ENCODE data around the gene CEACAM20. TPM values are rescaled to one million over a fixed set of nuclear protein-coding genes. Genes with fewer than 3 reads are reported as not detected.

Gene CEACAM20
- total RNA-seq, 1 donor from 2014 or later: not detected

DNA sequence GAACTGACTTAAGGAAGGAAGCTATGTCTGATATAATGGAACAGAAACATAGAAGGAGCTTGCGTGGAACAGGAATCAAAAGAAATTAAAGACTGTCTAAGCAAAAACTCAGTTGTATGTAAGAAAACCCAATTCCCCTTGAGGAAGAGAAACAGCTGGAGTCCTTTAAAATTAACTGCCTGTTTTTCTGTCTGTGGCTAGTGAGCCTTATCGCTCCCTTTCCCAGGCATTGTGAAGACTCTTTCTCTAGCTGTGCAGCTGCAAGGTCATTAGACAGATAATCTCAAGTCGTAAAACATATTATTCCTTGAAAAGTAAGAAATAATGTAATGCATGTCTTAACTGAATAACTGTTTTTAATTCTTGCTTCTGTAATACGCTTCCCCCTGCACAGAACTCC lies 44.2 kb upstream of the CEACAM20 start:
- TF ChIP-seq, protein P1, sequence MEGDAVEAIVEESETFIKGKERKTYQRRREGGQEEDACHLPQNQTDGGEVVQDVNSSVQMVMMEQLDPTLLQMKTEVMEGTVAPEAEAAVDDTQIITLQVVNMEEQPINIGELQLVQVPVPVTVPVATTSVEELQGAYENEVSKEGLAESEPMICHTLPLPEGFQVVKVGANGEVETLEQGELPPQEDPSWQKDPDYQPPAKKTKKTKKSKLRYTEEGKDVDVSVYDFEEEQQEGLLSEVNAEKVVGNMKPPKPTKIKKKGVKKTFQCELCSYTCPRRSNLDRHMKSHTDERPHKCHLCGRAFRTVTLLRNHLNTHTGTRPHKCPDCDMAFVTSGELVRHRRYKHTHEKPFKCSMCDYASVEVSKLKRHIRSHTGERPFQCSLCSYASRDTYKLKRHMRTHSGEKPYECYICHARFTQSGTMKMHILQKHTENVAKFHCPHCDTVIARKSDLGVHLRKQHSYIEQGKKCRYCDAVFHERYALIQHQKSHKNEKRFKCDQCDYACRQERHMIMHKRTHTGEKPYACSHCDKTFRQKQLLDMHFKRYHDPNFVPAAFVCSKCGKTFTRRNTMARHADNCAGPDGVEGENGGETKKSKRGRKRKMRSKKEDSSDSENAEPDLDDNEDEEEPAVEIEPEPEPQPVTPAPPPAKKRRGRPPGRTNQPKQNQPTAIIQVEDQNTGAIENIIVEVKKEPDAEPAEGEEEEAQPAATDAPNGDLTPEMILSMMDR (conservative IDR thresholded peaks at IDR 0.05): no peak
- Mint-ChIP-seq H3K36me3 (no peaks in the 10 kb centered on the region), H3K27me3 (no peaks in the 10 kb centered on the region), H3K4me3 (no peak overlapping the region), H3K9me3 (no peaks in the 10 kb centered on the region), H3K4me1 (ENCODE audit: unreplicated experiment) (peaks cover 10% of the 10 kb centered on the region), H3K27ac (no peak overlapping the region)
- no peak for DNase-seq (ENCODE audit: extremely low spot score, unreplicated experiment)

DNA sequence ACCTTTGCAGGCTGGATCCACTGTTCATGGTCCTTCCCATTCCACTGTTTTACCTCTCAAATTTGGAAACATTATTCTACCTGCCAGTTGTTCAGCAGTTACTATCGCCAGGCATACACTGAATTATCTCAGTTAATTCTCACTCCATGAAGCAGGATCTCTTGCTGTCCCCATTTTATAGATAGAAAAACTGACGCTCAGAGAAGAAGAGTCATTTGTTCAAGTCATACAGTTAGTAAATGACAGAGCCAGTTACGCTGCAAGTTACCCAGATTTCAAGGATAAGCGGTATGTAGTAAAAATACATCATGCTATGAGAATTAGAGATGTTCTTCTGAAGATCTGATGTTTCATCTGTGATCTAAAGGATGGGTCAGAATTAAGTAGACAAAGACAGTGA lies 43.7 kb upstream of the CEACAM20 start:
- H3K4me1 Mint-ChIP-seq (ENCODE audit: unreplicated experiment): peaks cover 10% of the 10 kb centered on the region
- no peak overlapping the region for H3K4me3 Mint-ChIP-seq
- H3K27me3 Mint-ChIP-seq: peaks cover under 1% of the 10 kb centered on the region
- no peak for DNase-seq (ENCODE audit: extremely low spot score, unreplicated experiment)
- H3K27ac Mint-ChIP-seq: no peak overlapping the region
- no peaks in the 10 kb centered on the region for H3K36me3 Mint-ChIP-seq
- H3K9me3 Mint-ChIP-seq: no peaks in the 10 kb centered on the region
- TF ChIP-seq, protein P1 (conservative IDR thresholded peaks at IDR 0.05): no peak

DNA sequence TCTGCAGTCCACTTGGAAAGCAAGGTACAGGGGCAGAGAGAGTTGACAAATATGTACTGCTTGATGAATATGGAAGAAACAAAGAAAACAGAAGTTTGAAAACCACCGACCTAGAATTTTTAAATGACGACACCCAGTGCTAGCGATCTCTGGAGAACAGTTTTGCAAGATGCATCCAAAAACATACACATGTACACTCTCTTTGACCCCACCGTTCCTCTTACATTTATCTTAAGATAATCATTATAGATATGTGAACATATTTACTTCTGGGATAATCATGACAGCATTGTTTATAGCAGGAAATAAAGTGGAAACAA lies 43.1 kb upstream of the CEACAM20 start:
- peaks cover 4% of the 10 kb centered on the region for H3K27me3 Mint-ChIP-seq
- DNase-seq (ENCODE audit: extremely low spot score, unreplicated experiment): no peak
- peaks cover 10% of the 10 kb centered on the region for H3K4me1 Mint-ChIP-seq (ENCODE audit: unreplicated experiment)

DNA sequence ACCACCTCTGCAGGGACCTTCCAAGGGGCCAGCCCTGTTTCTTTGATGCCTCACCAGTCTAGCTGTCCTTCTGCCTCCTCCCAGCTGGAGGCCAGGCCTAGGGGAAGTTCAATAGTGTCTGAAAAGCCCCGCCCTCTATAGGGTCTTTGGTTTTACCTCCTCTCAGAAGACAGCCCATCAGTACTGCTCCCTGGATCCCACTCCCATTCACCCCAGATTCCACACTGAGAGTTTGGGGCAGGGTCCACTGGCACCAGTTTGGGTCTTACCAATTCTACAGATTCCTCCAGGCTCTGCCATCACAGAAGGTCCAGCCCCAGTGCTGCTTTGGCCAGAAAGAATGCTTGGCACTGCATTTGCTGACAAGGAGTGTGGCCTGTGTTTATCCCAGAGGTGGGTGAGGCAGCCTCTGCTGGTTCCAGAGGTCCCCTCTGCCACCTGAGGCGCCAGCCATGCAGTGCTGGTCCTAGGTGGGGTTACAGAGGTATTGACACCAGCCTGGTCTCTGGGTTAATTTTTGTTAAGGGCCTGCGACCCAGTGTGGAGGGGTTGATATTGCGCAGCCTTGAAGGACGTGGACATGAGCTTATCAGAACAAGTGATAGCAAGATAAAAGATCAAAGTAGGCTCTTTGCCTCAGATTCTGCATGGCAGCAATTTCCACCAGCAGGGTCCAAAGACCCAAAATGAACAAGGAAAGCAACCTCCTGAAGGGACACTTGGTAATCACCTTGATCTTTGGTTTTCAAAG lies 42.5 kb upstream of the CEACAM20 start:
- no peak overlapping the region for H3K27ac Mint-ChIP-seq
- TF ChIP-seq, protein P1 (conservative IDR thresholded peaks at IDR 0.05): no peak
- no peaks in the 10 kb centered on the region for H3K9me3 Mint-ChIP-seq
- no peaks in the 10 kb centered on the region for H3K36me3 Mint-ChIP-seq
- DNase-seq (ENCODE audit: extremely low spot score, unreplicated experiment): no peak
- no peak overlapping the region for H3K4me3 Mint-ChIP-seq
- peaks cover 7% of the 10 kb centered on the region for H3K27me3 Mint-ChIP-seq
- H3K4me1 Mint-ChIP-seq (ENCODE audit: unreplicated experiment): peaks cover 10% of the 10 kb centered on the region

More for the DNA sequence above, 43.1 kb upstream of the CEACAM20 start:
- Mint-ChIP-seq H3K27ac (no peak overlapping the region), H3K36me3 (no peaks in the 10 kb centered on the region), H3K9me3 (no peaks in the 10 kb centered on the region), H3K4me3 (no peak overlapping the region)
- TF ChIP-seq, protein P1 (conservative IDR thresholded peaks at IDR 0.05): no peak

DNA sequence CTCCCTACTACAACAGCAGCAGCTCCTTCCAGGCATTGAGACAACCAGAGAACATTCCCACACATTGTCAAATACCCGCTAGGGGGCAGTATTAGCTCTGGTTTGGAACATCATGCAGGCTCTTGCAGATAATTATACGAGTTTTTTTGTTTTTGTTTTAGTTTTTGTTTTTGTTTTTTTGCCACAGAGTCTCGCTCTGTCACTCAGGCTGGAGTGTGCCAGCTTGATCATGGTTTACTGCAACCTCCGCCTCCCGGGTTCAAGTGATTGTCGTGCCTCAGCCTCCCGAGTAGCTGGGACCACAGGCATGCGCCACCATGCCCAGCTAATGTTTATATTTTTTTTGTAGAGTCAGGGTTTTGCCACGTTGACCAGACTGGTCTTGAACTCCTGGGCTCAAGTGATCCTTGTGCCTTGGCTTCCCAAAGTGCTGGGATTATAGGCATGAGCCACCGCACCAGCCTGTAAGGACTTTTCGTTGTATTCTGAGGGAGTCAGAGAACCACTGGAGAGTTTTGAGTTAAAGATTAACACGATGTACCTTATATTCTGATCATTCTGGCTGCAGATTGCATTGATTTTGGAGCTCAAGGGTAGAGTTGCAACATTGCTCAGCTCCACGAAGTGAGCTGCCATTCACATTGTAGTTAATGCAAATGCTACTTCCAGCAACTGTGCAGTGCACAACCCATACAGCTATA lies 41.7 kb upstream of the CEACAM20 start:
- Mint-ChIP-seq H3K36me3 (no peaks in the 10 kb centered on the region), H3K4me1 (ENCODE audit: unreplicated experiment) (peaks cover 10% of the 10 kb centered on the region), H3K4me3 (no peak overlapping the region), H3K27ac (no peak overlapping the region), H3K9me3 (no peaks in the 10 kb centered on the region), H3K27me3 (peaks cover 13% of the 10 kb centered on the region)
- TF ChIP-seq, protein P1 (conservative IDR thresholded peaks at IDR 0.05): peak; percentile 88
- no peak for DNase-seq (ENCODE audit: extremely low spot score, unreplicated experiment)

Measured in type B pancreatic cell (in vitro differentiated cells).